ENCODE data around the gene TOR4A. TPM values are rescaled to one million over a fixed set of nuclear protein-coding genes. Genes with fewer than 3 reads are reported as not detected.

Gene TOR4A
- polyA plus RNA-seq, 4 donors = 3.6 to 10.0 (median 4.9) TPM

GRCh38 chr9:137303893-137304382 lies 26.4 kb downstream of the TOR4A start:
- DNase-seq (ENCODE audit: low read depth in 4 of 4, low spot score in 3 of 4) = no peak

GRCh38 chr9:137304383-137305059 lies 27.0 kb downstream of the TOR4A start:
- DNase-seq (ENCODE audit: low read depth in 4 of 4, low spot score in 3 of 4) = no peak

- no peak for DNase-seq (ENCODE audit: low read depth in 4 of 4, low spot score in 3 of 4)
These were observed 27.7 kb downstream of the TOR4A start for GRCh38 chr9:137305060-137305797.

- DNase-seq (ENCODE audit: low read depth in 4 of 4, low spot score in 3 of 4) = no peak
These were observed 28.2 kb downstream of the TOR4A start for GRCh38 chr9:137305798-137306065.

GRCh38 chr9:137306066-137306849 lies 28.7 kb downstream of the TOR4A start:
- DNase-seq (ENCODE audit: low read depth in 4 of 4, low spot score in 3 of 4) = no peak

- DNase-seq (ENCODE audit: low read depth in 4 of 4, low spot score in 3 of 4) = no peak
These were observed 29.3 kb downstream of the TOR4A start for GRCh38 chr9:137306850-137307254.

GRCh38 chr9:137307255-137308056 lies 29.9 kb downstream of the TOR4A start:
- no peak for DNase-seq (ENCODE audit: low read depth in 4 of 4, low spot score in 3 of 4)

- DNase-seq (ENCODE audit: low read depth in 4 of 4, low spot score in 3 of 4) = no peak
These were observed 30.6 kb downstream of the TOR4A start for GRCh38 chr9:137308057-137308619.

GRCh38 chr9:137309368-137310188 lies 32.1 kb downstream of the TOR4A start:
- no peak for DNase-seq (ENCODE audit: low read depth in 4 of 4, low spot score in 3 of 4)

- no peak for DNase-seq (ENCODE audit: low read depth in 4 of 4, low spot score in 3 of 4)
These were observed 32.9 kb downstream of the TOR4A start for GRCh38 chr9:137310189-137311052.

GRCh38 chr9:137311171-137311985 lies 33.9 kb downstream of the TOR4A start:
- DNase-seq (ENCODE audit: low read depth in 4 of 4, low spot score in 3 of 4) = no peak

GRCh38 chr9:137311986-137312851 lies 34.7 kb downstream of the TOR4A start:
- no peak for DNase-seq (ENCODE audit: low read depth in 4 of 4, low spot score in 3 of 4)

GRCh38 chr9:137312852-137313325 lies 35.4 kb downstream of the TOR4A start:
- no peak for DNase-seq (ENCODE audit: low read depth in 4 of 4, low spot score in 3 of 4)

GRCh38 chr9:137313326-137313936 lies 35.9 kb downstream of the TOR4A start:
- DNase-seq (ENCODE audit: low read depth in 4 of 4, low spot score in 3 of 4) = no peak

GRCh38 chr9:137313956-137314560 lies 36.5 kb downstream of the TOR4A start:
- DNase-seq (ENCODE audit: low read depth in 4 of 4, low spot score in 3 of 4) = no peak
